Inflammatory macrophage treated with lipopolysaccharide for 4 hours (primary cell): Measurements from ENCODE around the gene SLC35C1.
A peak's percentile ranks its signal among the peaks of the same experiment; 100 is the strongest.

ENCODE experiments used
- DNase-seq: peaks from one replicate; pipeline ENCODE4 v3.0.0-alpha.2; 2020

SLC35C1 gene

DNA sequence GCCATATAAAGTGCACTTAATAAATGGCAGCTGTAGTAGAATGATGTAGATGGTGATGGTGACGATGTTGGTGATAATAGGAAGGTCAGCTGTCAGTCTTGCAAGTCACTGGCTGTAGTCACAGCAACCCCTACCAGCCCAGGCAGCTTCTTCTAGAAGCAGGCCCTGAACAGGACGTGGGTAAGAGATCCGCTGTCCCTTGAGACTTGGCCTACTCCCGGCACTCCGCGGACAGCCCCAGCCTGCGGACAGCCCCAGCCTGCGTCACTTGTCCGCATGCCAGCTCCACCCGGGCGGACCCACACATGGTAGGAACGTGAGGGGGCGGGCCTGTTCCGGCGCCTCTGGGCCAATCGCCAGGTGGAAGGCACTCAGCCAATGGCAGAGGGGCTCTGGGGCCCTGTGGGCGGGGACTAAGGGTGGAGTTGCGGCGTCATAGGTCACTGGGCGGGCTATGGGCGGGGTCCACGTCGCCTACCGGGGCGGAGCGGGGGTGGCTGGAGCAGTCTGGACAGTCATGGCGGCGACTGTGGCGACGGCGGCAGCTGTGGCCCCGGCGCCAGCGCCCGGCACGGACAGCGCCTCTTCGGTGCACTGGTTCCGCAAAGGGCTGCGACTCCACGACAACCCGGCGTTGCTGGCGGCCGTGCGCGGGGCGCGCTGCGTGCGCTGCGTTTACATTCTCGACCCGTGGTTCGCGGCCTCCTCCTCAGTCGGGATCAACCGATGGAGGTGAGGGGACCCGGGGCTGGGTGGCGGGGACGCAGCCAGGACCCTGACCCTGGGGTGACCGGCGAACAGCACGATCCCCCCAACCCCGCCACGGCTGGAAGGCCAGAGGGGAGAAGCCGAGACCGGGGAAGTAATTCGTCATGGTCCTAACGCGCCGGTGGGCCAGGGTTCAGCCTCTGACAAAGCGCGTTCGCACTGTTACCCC, 42.3 kb downstream of the SLC35C1 start, which contains the start of gene CRY2:
Gene CRY2 (plus strand): TSS at position 502 of the 937 bp plus-strand sequence. CDS start 16 bp downstream, at position 518.
- DNase-seq = peak; percentile 100

DNA sequence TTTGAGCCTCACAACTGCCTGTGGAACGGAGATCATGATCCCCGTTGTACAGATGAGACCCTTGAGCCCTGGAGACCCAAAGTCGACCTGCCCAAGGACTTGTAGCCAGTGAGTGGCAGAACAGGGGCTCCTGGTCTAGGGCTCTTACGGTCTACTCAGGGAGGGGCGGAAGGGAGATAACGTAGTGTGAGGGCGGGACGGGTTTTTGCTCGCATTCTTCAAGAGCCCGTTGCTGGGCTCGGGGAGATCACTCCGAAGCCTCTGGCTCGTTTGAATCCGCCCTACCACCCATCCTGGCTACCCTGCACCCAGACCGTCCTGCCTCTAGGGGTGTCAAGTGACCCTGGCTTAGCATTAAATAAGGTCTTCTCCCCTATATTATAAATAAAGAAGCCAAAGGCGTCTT, 43.0 kb downstream of the SLC35C1 start:
- DNase-seq = peak; percentile 45

DNA sequence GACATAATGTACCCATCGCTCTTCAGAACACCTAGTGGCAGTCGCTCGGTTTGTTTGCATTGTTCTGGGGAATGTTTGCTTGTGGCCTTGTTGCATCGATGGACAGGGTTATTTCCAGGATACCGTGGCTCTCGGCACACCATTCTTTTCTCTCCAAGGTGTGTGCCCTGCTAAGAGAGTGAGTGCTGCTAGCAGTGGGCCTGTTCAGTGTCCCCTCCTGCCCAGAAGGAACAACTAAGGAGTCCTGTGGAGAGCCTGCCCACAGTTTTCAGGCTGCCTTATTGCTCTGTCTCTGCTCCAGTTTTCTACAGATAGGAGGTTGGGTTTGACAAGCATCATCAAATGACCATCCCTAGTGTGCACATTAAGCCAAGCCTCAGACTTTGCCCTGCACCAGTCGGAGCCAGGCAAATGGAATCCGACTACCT, 43.7 kb downstream of the SLC35C1 start:
- no peak for DNase-seq

- DNase-seq = no peak
These were observed 45.5 kb downstream of the SLC35C1 start for GRCh38 chr11:45850446-45850845.

- DNase-seq = no peak
These were observed 46.3 kb downstream of the SLC35C1 start for GRCh38 chr11:45851228-45851627.

DNA sequence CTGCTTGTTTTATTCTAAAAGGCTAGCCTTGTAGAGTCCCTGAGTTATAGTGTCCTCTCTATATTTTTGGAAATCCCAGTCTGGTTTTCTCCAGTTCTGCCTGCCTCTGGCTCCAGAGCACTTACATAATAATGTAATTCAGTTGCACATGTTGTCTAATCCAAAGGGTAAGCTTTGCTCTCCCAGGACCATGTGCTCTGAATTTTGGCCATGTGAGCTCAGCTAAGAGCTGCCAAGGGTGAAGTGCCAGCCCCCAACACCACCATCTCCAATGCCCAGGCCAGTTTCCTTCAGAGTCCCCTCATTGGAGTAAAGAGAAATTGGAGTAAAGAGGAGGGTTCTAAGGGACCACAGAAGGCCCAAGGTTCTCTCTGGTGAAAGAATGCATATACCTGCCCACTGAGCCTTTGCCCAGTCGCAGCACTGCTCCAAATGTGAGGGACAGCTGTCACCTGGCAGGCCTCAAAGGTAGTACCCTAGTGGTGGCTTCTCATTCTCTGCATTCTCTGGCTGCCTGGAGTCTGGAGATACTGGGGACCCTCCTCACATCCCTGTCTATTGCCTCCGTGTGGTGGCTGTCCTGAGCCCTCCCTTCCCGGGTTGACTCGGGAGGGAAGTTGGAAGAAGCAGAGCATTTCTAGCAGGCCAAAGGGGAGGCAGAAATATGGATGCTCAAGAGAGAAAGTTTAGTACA, 47.2 kb downstream of the SLC35C1 start:
- DNase-seq = no peak

- peak; percentile 21 for DNase-seq
These were observed 47.8 kb downstream of the SLC35C1 start for GRCh38 chr11:45852712-45853101.

DNA sequence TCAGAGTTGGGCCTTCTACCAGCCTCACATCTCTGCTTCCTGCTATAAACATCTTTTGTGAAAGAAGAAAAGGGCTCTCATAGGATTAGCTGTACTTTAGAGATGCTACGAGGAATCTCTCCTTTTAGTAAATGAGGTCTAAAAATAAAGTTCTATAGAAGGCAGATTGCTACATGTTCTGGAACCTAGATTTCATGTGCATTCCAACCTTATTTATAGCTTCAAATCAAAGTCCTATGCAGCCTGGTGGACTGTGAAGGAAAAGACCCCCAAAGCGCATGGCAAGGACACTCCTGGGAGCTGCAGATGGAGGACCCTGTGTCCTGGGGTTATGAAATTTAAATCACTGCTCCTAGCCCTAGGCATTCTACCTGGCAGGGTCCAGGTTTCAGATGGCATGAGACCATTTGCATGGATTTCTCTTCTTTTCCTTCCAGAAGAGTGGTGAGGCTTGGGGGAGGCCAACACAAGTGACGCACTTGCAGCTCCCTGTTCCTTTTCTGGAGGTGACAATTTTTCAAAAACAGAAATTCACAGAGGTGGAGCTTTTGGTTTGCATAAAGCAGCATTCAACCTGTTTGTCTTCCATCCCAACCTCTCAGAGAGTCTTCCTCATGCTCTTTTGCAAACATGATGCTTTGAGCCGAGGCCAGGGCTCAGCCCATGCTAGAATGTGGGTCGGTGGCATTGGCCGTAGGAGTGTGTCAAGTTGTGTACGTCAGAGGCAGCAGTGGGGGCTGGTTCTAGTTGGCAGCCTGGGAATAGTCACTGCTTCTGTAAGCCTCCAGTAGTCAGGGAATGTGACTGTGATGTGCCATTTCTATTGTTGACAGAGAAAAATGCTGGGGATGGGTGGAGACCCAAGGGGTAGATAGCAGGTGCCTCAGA, 48.6 kb downstream of the SLC35C1 start:
- no peak for DNase-seq

GRCh38 chr11:45855308-45855707, 50.4 kb downstream of the SLC35C1 start:
- no peak for DNase-seq

DNA sequence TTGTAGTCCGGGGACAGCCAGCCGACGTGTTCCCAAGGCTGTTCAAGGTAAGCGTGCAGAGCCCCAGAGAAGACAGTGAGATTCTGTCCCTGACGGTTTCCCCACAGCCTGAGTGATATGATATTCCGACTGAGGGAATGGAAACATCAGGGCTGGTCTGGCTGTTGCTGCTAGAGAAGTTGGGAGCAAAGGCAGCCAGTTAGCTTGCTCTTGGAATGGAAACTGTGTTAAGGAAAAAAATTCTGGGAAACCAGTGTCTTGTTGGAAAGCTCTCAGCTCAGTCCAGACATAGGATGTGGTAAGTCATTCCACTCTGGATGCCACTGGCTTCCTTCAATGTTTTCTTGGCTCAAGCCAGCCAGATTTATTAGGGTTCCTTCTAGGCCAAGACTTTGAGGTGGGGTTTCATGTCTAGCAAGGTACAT, 51.1 kb downstream of the SLC35C1 start:
- no peak for DNase-seq

DNA sequence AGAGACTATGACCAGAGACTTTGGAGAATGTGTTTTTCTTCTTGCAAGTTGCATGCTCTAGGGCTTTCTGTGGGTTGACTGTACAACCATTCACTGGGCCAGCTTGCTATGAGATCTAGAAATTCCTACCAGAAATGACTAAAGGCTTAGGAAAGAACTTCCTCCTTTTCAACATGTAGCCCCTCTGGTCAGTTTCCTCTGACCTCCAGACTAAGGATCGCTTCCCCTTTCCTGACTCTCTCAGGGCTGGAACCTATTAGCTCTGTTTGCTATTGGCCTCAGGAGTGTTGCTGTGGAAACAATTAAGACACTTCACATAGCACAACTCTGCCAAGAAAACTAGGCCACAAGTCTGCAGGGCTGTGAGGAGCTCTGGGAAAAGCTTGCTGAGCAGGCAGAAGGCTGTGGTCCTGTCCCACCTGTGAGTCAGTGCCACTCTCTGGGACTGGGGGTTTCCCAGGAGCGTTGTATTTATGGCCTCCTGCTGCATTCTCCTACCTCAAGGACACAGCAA, 53.1 kb downstream of the SLC35C1 start:
- DNase-seq = peak; percentile 71

GRCh38 chr11:45858751-45859398, 53.9 kb downstream of the SLC35C1 start:
- no peak for DNase-seq

- no peak for DNase-seq
These were observed 54.8 kb downstream of the SLC35C1 start for GRCh38 chr11:45859661-45860140.

GRCh38 chr11:45860348-45860747, 55.4 kb downstream of the SLC35C1 start:
- DNase-seq = no peak

GRCh38 chr11:45860764-45861510, 56.0 kb downstream of the SLC35C1 start:
- DNase-seq = no peak
